ENCODE data around the gene TBC1D25.

TBC1D25 gene

GRCh38 chrX:48611703-48612102, 72.2 kb downstream of the TBC1D25 start:
- DNase-seq: no peak

Data from RPMI8226 (cell line).